HL-60/S4 treated with retinoic acid at 250 ng/mL for 4 days and 3 days (cell line): Measurements from ENCODE around the gene PPARG.

Source experiments
- in situ Hi-C: fragments of 300-500 bp; cut with MboI; formaldehyde crosslinking; loops from 2 replicates; pipeline ENCODE4 v1.7.0; 2022; ENCODE audit warnings: low sequenced_read_pairs

Gene PPARG

GRCh38 chr3:12408984-12409683, 120.3 kb downstream of the PPARG start:
- in situ Hi-C loops = no loop called here

GRCh38 chr3:12409684-12410596, 121.1 kb downstream of the PPARG start:
- in situ Hi-C loops = no loop called here

- in situ Hi-C loops = no loop called here
Observed at GRCh38 chr3:12413721-12414255, 124.9 kb downstream of the PPARG start.

- in situ Hi-C loops = no loop called here
Observed at GRCh38 chr3:12415014-12415680, 126.3 kb downstream of the PPARG start.

- in situ Hi-C loops = no loop called here
Observed at GRCh38 chr3:12416731-12417130, 127.9 kb downstream of the PPARG start.

- in situ Hi-C loops = no loop called here
Observed at GRCh38 chr3:12420393-12420792, 131.5 kb downstream of the PPARG start.

GRCh38 chr3:12421132-12421531, 132.3 kb downstream of the PPARG start:
- in situ Hi-C loops = no loop called here

- in situ Hi-C loops = no loop called here
Observed at GRCh38 chr3:12423131-12423530, 134.3 kb downstream of the PPARG start.

- in situ Hi-C loops = no loop called here
Observed at GRCh38 chr3:12423918-12424630, 135.2 kb downstream of the PPARG start.

GRCh38 chr3:12424635-12425319, 135.9 kb downstream of the PPARG start:
- in situ Hi-C loops = no loop called here

- in situ Hi-C loops = no loop called here
Observed at GRCh38 chr3:12425850-12426579, 137.1 kb downstream of the PPARG start.

GRCh38 chr3:12427551-12427950, 138.7 kb downstream of the PPARG start:
- in situ Hi-C loops = no loop called here

GRCh38 chr3:12428126-12428525, 139.3 kb downstream of the PPARG start:
- in situ Hi-C loops = no loop called here

- in situ Hi-C loops = no loop called here
Observed at GRCh38 chr3:12430086-12430485, 141.2 kb downstream of the PPARG start.

- in situ Hi-C loops = no loop called here
Observed at GRCh38 chr3:12433823-12434222, 145.0 kb downstream of the PPARG start.

GRCh38 chr3:12436514-12437220, 147.8 kb downstream of the PPARG start:
- in situ Hi-C loops = no loop called here

GRCh38 chr3:12437221-12437605, 148.3 kb downstream of the PPARG start:
- in situ Hi-C loops = no loop called here

GRCh38 chr3:12437861-12438260, 149.0 kb downstream of the PPARG start:
- in situ Hi-C loops = no loop called here

GRCh38 chr3:12438318-12438717, 149.4 kb downstream of the PPARG start:
- in situ Hi-C loops = no loop called here
